Fibroblast of lung (primary cell): ENCODE measurements around the gene TEX29. TPM values are rescaled to one million over a fixed set of nuclear protein-coding genes. Genes with fewer than 3 reads are reported as not detected.

ENCODE experiments used
- DNase-seq, 2 donors: peaks; one replicate each; pipeline versions ENCODE4 v3.0.0 to v3.0.0-alpha.2; 2010; ENCODE audit warnings: low read depth in 2 of 2
- H2AFZ ChIP-seq: 2 replicates; pipeline ENCODE4 v1.5.1; 2012; ENCODE audit warnings: low read length, control low read depth, inconsistent platforms
- H3K27ac ChIP-seq: 2 replicates; pipeline ENCODE4 v1.5.1; 2011; ENCODE audit warnings: low read length, control low read depth; ENCODE audit not compliant: insufficient read depth
- H3K27me3 ChIP-seq: 2 replicates; pipeline ENCODE4 v1.5.1; 2011; ENCODE audit warnings: mild to moderate bottlenecking, low read length; ENCODE audit not compliant: control insufficient read depth, insufficient read depth
- H3K36me3 ChIP-seq: 2 replicates; pipeline ENCODE4 v1.5.1; 2011; ENCODE audit warnings: low read length; ENCODE audit not compliant: control insufficient read depth, insufficient read depth
- H3K4me1 ChIP-seq: 2 replicates; pipeline ENCODE4 v1.5.1; 2011; ENCODE audit warnings: low read length; ENCODE audit not compliant: control insufficient read depth, insufficient read depth; ENCODE audit errors: extremely low read depth
- H3K4me2 ChIP-seq: 2 replicates; pipeline ENCODE4 v1.5.1; 2011; ENCODE audit warnings: low read length, control low read depth; ENCODE audit not compliant: insufficient read depth; ENCODE audit errors: extremely low read depth
- H3K4me3 ChIP-seq, 4 experiments: fragments of 200-600 bp in 1 of 4; sonication (generic) in 1 of 4; replicated peaks in 1 of 4; 2 replicates each; pipeline ENCODE4 v1.5.1; 2011 to 2016; ENCODE audit warnings: low read length in 4 of 4, low read depth in 3 of 4, mild to moderate bottlenecking in 3 of 4, control low read depth in 2 of 4, inconsistent platforms in 1 of 4, mixed read lengths in 1 of 4; ENCODE audit not compliant: insufficient read depth in 1 of 4; ENCODE audit errors: control extremely low read depth in 1 of 4
- H3K79me2 ChIP-seq: 2 replicates; pipeline ENCODE4 v1.5.1; 2012; ENCODE audit warnings: mild to moderate bottlenecking, low read length, inconsistent platforms; ENCODE audit not compliant: control insufficient read depth, insufficient read depth
- H3K9ac ChIP-seq: 2 replicates; pipeline ENCODE4 v1.5.1; 2011; ENCODE audit warnings: mild to moderate bottlenecking, low read length, control low read depth; ENCODE audit not compliant: insufficient read depth
- H3K9me3 ChIP-seq: 2 replicates; pipeline ENCODE4 v1.5.1; 2012; ENCODE audit warnings: low read depth, low read length; ENCODE audit not compliant: control insufficient read depth, insufficient read depth
- H4K20me1 ChIP-seq: 2 replicates; pipeline ENCODE4 v1.5.1; 2011; ENCODE audit warnings: low read length; ENCODE audit not compliant: control insufficient read depth, insufficient read depth; ENCODE audit errors: extremely low read depth
- EZH2 ChIP-seq: IDR thresholded peaks from 2 replicates; pipeline ENCODE4 v1.5.1; 2012; ENCODE audit warnings: low read length, control low read depth, mild to moderate bottlenecking; ENCODE audit errors: missing control alignments
- polyA plus RNA-seq, 2 donors: library from polyadenylated mRNA; depleted of rRNA in 1 of 2; stranded (reverse) in 1 of 2; unstranded in 1 of 2; fragments of >200 nt; gene quantifications; 2 replicates each; pipeline ENCODE4 v1.2.1, GENCODE V29; 2011 to 2012; ENCODE audit warnings: missing spikeins in 1 of 2
- total RNA-seq: library from RNA; depleted of rRNA; stranded (reverse); fragments of >200 nt; gene quantifications from 2 replicates; pipeline ENCODE4 v1.2.1, GENCODE V29; 2014
- TF ChIP-seq, protein P1 (sequence below), 2 donors: IDR thresholded peaks in 1 of 2; conservative IDR thresholded peaks in 1 of 2; 1 replicate in 1 of 2; 2 replicates in 1 of 2; pipeline ENCODE4 v1.5.1; 2011 to 2012; ENCODE audit warnings: low read length in 2 of 2, control low read depth in 1 of 2, inconsistent platforms in 1 of 2, low read depth in 1 of 2, mild to moderate bottlenecking in 1 of 2

The TEX29 gene
- total and polyA plus RNA-seq, 2 donors (not counting 1 experiment from before 2014, with no cell fraction given) = 0.66 to 1.7 TPM

DNA sequence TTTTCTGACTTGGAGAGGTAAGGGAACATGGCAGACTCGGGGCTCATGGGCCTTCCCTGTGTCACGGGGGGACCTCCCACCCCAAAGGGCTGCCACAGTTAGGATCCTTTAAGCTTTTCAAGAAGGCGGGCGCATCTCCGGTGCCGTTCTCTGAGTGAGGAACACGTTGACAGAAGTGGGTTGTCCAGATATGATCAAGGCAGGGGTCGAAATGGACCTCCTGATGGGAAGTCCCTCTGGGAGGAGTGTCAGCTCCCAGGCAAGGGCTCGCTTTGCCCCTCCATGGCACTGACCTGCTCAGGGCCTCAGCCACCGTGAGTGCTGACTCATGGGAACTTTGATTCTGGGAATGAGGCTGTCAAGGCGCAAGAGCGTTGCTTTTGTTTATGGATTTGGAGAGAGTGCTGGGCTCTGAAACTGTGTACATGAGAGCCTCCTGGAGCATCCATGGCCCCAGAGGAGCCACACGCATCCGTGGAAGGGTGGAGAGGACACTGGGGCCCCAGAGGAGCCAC, 6.5 kb upstream of the TEX29 start:
- TF ChIP-seq EZH2 = no peak
- TF ChIP-seq, protein P1, sequence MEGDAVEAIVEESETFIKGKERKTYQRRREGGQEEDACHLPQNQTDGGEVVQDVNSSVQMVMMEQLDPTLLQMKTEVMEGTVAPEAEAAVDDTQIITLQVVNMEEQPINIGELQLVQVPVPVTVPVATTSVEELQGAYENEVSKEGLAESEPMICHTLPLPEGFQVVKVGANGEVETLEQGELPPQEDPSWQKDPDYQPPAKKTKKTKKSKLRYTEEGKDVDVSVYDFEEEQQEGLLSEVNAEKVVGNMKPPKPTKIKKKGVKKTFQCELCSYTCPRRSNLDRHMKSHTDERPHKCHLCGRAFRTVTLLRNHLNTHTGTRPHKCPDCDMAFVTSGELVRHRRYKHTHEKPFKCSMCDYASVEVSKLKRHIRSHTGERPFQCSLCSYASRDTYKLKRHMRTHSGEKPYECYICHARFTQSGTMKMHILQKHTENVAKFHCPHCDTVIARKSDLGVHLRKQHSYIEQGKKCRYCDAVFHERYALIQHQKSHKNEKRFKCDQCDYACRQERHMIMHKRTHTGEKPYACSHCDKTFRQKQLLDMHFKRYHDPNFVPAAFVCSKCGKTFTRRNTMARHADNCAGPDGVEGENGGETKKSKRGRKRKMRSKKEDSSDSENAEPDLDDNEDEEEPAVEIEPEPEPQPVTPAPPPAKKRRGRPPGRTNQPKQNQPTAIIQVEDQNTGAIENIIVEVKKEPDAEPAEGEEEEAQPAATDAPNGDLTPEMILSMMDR (conservative IDR thresholded peaks at IDR 0.05 in 1 of 2, IDR thresholded peaks at IDR 0.05 in 1 of 2; ENCODE audit: low read depth in 1 of 2, low read length in 2 of 2) = no peak
- Histone ChIP-seq H3K79me2 (no peaks in the 10 kb centered on the region), H3K4me3 (no peak overlapping the region), H3K9me3 (no peaks in the 10 kb centered on the region), H3K27ac (no peak overlapping the region), H4K20me1 (no peaks in the 10 kb centered on the region), H3K9ac (no peak overlapping the region), H3K4me1 (no peaks in the 10 kb centered on the region), H3K4me2 (no peak overlapping the region), H2AFZ (no peak overlapping the region), H3K36me3 (no peaks in the 10 kb centered on the region), H3K27me3 (no peaks in the 10 kb centered on the region)
- DNase-seq = no peak

DNA sequence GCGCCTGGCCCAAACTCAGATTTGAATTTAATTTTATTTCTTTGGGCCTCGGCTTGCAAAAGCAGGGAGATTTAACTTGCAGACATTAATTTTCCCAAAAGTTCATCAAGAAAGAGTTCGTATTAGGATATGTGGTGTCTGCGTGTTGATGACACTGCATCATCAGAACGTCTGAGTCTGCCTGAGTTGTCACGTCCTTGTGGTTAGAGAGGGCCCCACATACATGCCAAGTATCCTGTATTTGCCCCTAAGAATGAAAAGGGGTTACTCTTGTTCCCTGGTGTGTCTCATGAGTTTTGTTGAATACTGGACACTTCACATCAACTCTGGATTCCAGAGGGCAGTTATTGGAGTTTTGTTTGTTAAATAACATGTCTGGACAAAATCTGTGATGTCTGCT, 5.6 kb upstream of the TEX29 start:
- Histone ChIP-seq H3K4me1 (no peaks in the 10 kb centered on the region), H2AFZ (no peak overlapping the region), H4K20me1 (no peaks in the 10 kb centered on the region), H3K4me3 (no peak overlapping the region), H3K36me3 (no peaks in the 10 kb centered on the region), H3K4me2 (no peak overlapping the region), H3K27ac (no peak overlapping the region), H3K9ac (no peak overlapping the region), H3K9me3 (no peaks in the 10 kb centered on the region), H3K27me3 (no peaks in the 10 kb centered on the region), H3K79me2 (no peaks in the 10 kb centered on the region)
- peak in 1 of 2 donors; percentile 7 for DNase-seq
- TF ChIP-seq EZH2 = no peak
- TF ChIP-seq, protein P1 (conservative IDR thresholded peaks at IDR 0.05 in 1 of 2, IDR thresholded peaks at IDR 0.05 in 1 of 2; ENCODE audit: low read depth in 1 of 2, low read length in 2 of 2) = no peak

GRCh38 chr13:111315347-111315995, 5.0 kb upstream of the TEX29 start:
- Histone ChIP-seq H3K27me3 (no peaks in the 10 kb centered on the region), H3K4me2 (no peak overlapping the region), H3K36me3 (no peaks in the 10 kb centered on the region), H2AFZ (no peak overlapping the region), H3K9me3 (no peaks in the 10 kb centered on the region), H3K27ac (no peak overlapping the region), H3K79me2 (no peaks in the 10 kb centered on the region), H3K9ac (no peak overlapping the region), H3K4me1 (no peaks in the 10 kb centered on the region), H3K4me3 (no peak overlapping the region), H4K20me1 (no peaks in the 10 kb centered on the region)
- TF ChIP-seq EZH2 = no peak
- TF ChIP-seq, protein P1 (conservative IDR thresholded peaks at IDR 0.05 in 1 of 2, IDR thresholded peaks at IDR 0.05 in 1 of 2; ENCODE audit: low read depth in 1 of 2, low read length in 2 of 2) = no peak
- no peak for DNase-seq
